Stimulated activated CD4-positive, alpha-beta T cell treated with anti-CD3 and anti-CD28 coated beads, TNF-alpha, amount 100 ng/mL, for 48 hours (primary cell): ENCODE data around the gene FBXL3.
"Not testable (repeated sequence)": the region's sequence is repeated elsewhere in the genome, so short reads cannot be mapped to it uniquely, and the experiment has no call there.

Experiments
- DNase-seq, 3 donors: peaks; one replicate each; pipeline ENCODE4 v3.0.0-alpha.2; 2020; ENCODE audit warnings: low read depth in 3 of 3

FBXL3 gene

GRCh38 chr13:76991432-76991795, 35.5 kb downstream of the FBXL3 start:
- peak; percentile 41 to 72 (median 54) for DNase-seq

- DNase-seq: no peak
Measured at GRCh38 chr13:76983676-76984075, 43.3 kb downstream of the FBXL3 start.

GRCh38 chr13:76982061-76982460, 44.9 kb downstream of the FBXL3 start:
- DNase-seq: no peak

- peak; percentile 69 to 88 (median 76) for DNase-seq
Measured at GRCh38 chr13:76980075-76980718, 46.8 kb downstream of the FBXL3 start.

GRCh38 chr13:76976929-76977328, 50.0 kb downstream of the FBXL3 start:
- DNase-seq: no peak

GRCh38 chr13:76976490-76976889, 50.5 kb downstream of the FBXL3 start:
- no peak for DNase-seq

- no peak for DNase-seq
Measured at GRCh38 chr13:76975863-76976262, 51.1 kb downstream of the FBXL3 start.

- no peak for DNase-seq
Measured at GRCh38 chr13:76974618-76974975, 52.4 kb downstream of the FBXL3 start.

- DNase-seq: no peak
Measured at GRCh38 chr13:76973920-76974617, 52.9 kb downstream of the FBXL3 start.

GRCh38 chr13:76971851-76972829, 54.8 kb downstream of the FBXL3 start:
- no peak for DNase-seq

- no peak for DNase-seq
Measured at GRCh38 chr13:76971215-76971614, 55.7 kb downstream of the FBXL3 start.

GRCh38 chr13:76969488-76970365, 57.2 kb downstream of the FBXL3 start:
- no peak for DNase-seq

- DNase-seq: no peak
Measured at GRCh38 chr13:76968041-76968440, 58.9 kb downstream of the FBXL3 start.

- DNase-seq: no peak
Measured at GRCh38 chr13:76967031-76967430, 59.9 kb downstream of the FBXL3 start.

GRCh38 chr13:76965759-76966421, 61.1 kb downstream of the FBXL3 start:
- DNase-seq: no peak

- DNase-seq: not testable (repeated sequence)
Measured at GRCh38 chr13:76959734-76960133, 67.2 kb downstream of the FBXL3 start.

- no peak for DNase-seq
Measured at GRCh38 chr13:76958841-76959432, 68.0 kb downstream of the FBXL3 start.

GRCh38 chr13:76955661-76956060, 71.3 kb downstream of the FBXL3 start:
- DNase-seq: no peak
